Mesendoderm (in vitro differentiated cells): Measurements from ENCODE around the gene PALLD.

Experiments
- DNase-seq: peaks from one replicate; pipeline ENCODE4 v3.0.0; 2013
- H2AK5ac ChIP-seq: 2 replicates; pipeline ENCODE4 v1.6.1; 2013; ENCODE audit warnings: low read length, inconsistent platforms
- H2BK120ac ChIP-seq: 2 replicates; pipeline ENCODE4 v1.6.1; 2013; ENCODE audit warnings: low read depth, mild to moderate bottlenecking, low read length, moderate library complexity, mixed read lengths
- H2BK15ac ChIP-seq: replicated peaks from 2 replicates; pipeline ENCODE4 v1.6.1; 2013; ENCODE audit warnings: low read depth, mild to moderate bottlenecking, moderate library complexity
- H2BK5ac ChIP-seq: 2 replicates; pipeline ENCODE4 v1.6.1; 2013; ENCODE audit warnings: low read length, inconsistent platforms
- H3K18ac ChIP-seq: 2 replicates; pipeline ENCODE4 v1.6.1; 2013; ENCODE audit warnings: mild to moderate bottlenecking, low read length, mixed read lengths
- H3K23ac ChIP-seq: one replicate; pipeline ENCODE4 v1.6.1; 2013; ENCODE audit warnings: low read length
- H3K27ac ChIP-seq: 2 replicates; pipeline ENCODE4 v1.5.1; 2013; ENCODE audit warnings: low read depth, mild to moderate bottlenecking, inconsistent platforms, low read length, moderate library complexity
- H3K27me3 ChIP-seq: 2 replicates; pipeline ENCODE4 v1.6.1; 2013; ENCODE audit warnings: low read length, control low read depth, mild to moderate bottlenecking, inconsistent platforms; ENCODE audit not compliant: insufficient read depth, poor library complexity
- H3K36me3 ChIP-seq: 2 replicates; pipeline ENCODE4 v1.6.1; 2013; ENCODE audit warnings: low read length, inconsistent platforms; ENCODE audit not compliant: control insufficient read depth, insufficient read depth
- H3K4ac ChIP-seq: one replicate; pipeline ENCODE4 v1.6.1; 2013; ENCODE audit warnings: low read depth, mild to moderate bottlenecking, low read length, moderate library complexity
- H3K4me1 ChIP-seq: 2 replicates; pipeline ENCODE4 v1.6.1; 2013; ENCODE audit warnings: low read depth, low read length, inconsistent platforms; ENCODE audit not compliant: control insufficient read depth
- H3K4me2 ChIP-seq: 2 replicates; pipeline ENCODE4 v1.6.1; 2013; ENCODE audit warnings: low read length
- H3K4me3 ChIP-seq: 2 replicates; pipeline ENCODE4 v1.5.1; 2013; ENCODE audit warnings: mild to moderate bottlenecking, low read length
- H3K56ac ChIP-seq: one replicate; pipeline ENCODE4 v1.6.1; 2013; ENCODE audit warnings: low read length
- H3K79me1 ChIP-seq: 2 replicates; pipeline ENCODE4 v1.6.1; 2013; ENCODE audit warnings: low read length, inconsistent platforms
- H3K79me2 ChIP-seq: 2 replicates; pipeline ENCODE4 v1.6.1; 2013; ENCODE audit warnings: mild to moderate bottlenecking, low read length; ENCODE audit not compliant: control insufficient read depth, insufficient read depth
- H3K9ac ChIP-seq: 2 replicates; pipeline ENCODE4 v1.6.1; 2013; ENCODE audit warnings: low read length, inconsistent platforms
- H4K5ac ChIP-seq: one replicate; pipeline ENCODE4 v1.6.1; 2013; ENCODE audit warnings: low read length
- H4K8ac ChIP-seq: one replicate; pipeline ENCODE4 v1.6.1; 2013; ENCODE audit warnings: low read depth, mild to moderate bottlenecking, control low read depth, low read length, moderate library complexity
- WGBS: extraction: QIAGEN DNeasy Blood & Tissue Kit; methylation state at CpG from one replicate; pipeline ENCODE4 v1.1.7; 2013; ENCODE audit warnings: low lambda C conversion rate, missing lambda C conversion rate; ENCODE audit not compliant: insufficient coverage; ENCODE audit errors: extremely low coverage; 5-methylcytosine and 5-hydroxymethylcytosine counted together

Gene PALLD

GRCh38 chr4:168741281-168742173 is 244.7 kb downstream of the PALLD start:
- Histone ChIP-seq H3K27ac (no peak overlapping the region), H3K56ac (no peak overlapping the region), H3K36me3 (no peaks in the 10 kb centered on the region), H3K4ac (no peak overlapping the region), H3K4me3 (no peak overlapping the region), H3K23ac (peak overlapping the region; percentile 4), H2BK120ac (no peak overlapping the region), H2AK5ac (no peak overlapping the region), H3K79me2 (no peaks in the 10 kb centered on the region), H3K79me1 (no peaks in the 10 kb centered on the region), H4K5ac (no peak overlapping the region), H2BK5ac (no peak overlapping the region), H3K4me1 (peaks cover 1% of the 10 kb centered on the region), H2BK15ac (no peak overlapping the region), H3K4me2 (no peak overlapping the region), H3K27me3 (no peaks in the 10 kb centered on the region), H4K8ac (no peak overlapping the region), H3K18ac (no peak overlapping the region), H3K9ac (no peak overlapping the region)
- no peak for DNase-seq
- WGBS = no CpG with 5 or more reads among the region's 11 CpGs

GRCh38 chr4:168743131-168743530 is 246.3 kb downstream of the PALLD start:
- no peaks in the 10 kb centered on the region for H3K36me3 ChIP-seq
- H3K9ac ChIP-seq = no peak overlapping the region
- no peak overlapping the region for H2AK5ac ChIP-seq
- H2BK120ac ChIP-seq = no peak overlapping the region
- WGBS = no CpG with 5 or more reads among the region's 3 CpGs
- no peak overlapping the region for H3K27ac ChIP-seq
- no peak overlapping the region for H3K4me2 ChIP-seq
- no peak overlapping the region for H3K56ac ChIP-seq
- no peak overlapping the region for H4K5ac ChIP-seq
- H2BK15ac ChIP-seq = no peak overlapping the region
- H3K79me2 ChIP-seq = no peaks in the 10 kb centered on the region
- DNase-seq = no peak
- no peak overlapping the region for H3K23ac ChIP-seq
- no peaks in the 10 kb centered on the region for H3K4me1 ChIP-seq
- no peaks in the 10 kb centered on the region for H3K79me1 ChIP-seq
- H3K4ac ChIP-seq = no peak overlapping the region
- H3K4me3 ChIP-seq = no peak overlapping the region
- no peak overlapping the region for H4K8ac ChIP-seq
- H2BK5ac ChIP-seq = no peak overlapping the region
- H3K18ac ChIP-seq = no peak overlapping the region
- H3K27me3 ChIP-seq = no peaks in the 10 kb centered on the region

DNA sequence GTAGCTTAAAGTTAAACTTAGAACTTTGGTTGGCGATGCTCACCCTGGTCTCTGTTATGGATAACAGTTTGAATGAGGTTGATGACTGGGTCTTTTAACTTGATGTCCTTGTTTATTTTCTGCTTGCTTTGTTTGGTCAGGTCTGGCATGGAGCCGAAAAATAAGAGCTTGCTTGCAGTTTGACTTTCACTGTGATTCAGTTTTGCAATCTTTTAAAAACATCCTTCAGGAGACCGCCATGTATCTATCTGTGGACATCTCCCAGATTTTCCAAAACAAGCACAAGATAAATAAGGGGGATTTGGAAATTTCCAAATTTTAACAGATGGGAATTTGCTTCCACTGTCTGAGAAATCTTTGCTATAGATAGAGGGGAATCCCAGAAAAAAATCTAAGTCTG is 246.7 kb downstream of the PALLD start:
- Histone ChIP-seq H3K27me3 (no peaks in the 10 kb centered on the region), H3K79me1 (no peaks in the 10 kb centered on the region), H3K4me1 (no peaks in the 10 kb centered on the region), H2BK15ac (no peak overlapping the region), H3K56ac (no peak overlapping the region), H3K79me2 (no peaks in the 10 kb centered on the region), H3K4me3 (no peak overlapping the region), H3K4me2 (no peak overlapping the region), H3K18ac (no peak overlapping the region), H4K5ac (no peak overlapping the region), H2BK120ac (no peak overlapping the region), H2BK5ac (no peak overlapping the region), H4K8ac (no peak overlapping the region), H3K27ac (no peak overlapping the region), H3K9ac (no peak overlapping the region), H2AK5ac (no peak overlapping the region), H3K4ac (no peak overlapping the region), H3K36me3 (no peaks in the 10 kb centered on the region), H3K23ac (no peak overlapping the region)
- no peak for DNase-seq
- WGBS = no CpG with 5 or more reads among the region's 3 CpGs

GRCh38 chr4:168744021-168744420 is 247.2 kb downstream of the PALLD start:
- Histone ChIP-seq H2BK5ac (no peak overlapping the region), H3K36me3 (no peaks in the 10 kb centered on the region), H3K27me3 (no peaks in the 10 kb centered on the region), H3K4me3 (no peak overlapping the region), H3K4ac (no peak overlapping the region), H4K5ac (no peak overlapping the region), H3K9ac (no peak overlapping the region), H4K8ac (no peak overlapping the region), H3K4me1 (no peaks in the 10 kb centered on the region), H2AK5ac (no peak overlapping the region), H3K79me1 (no peaks in the 10 kb centered on the region), H2BK15ac (no peak overlapping the region), H3K4me2 (no peak overlapping the region), H3K27ac (no peak overlapping the region), H2BK120ac (no peak overlapping the region), H3K23ac (no peak overlapping the region), H3K18ac (no peak overlapping the region), H3K56ac (no peak overlapping the region), H3K79me2 (no peaks in the 10 kb centered on the region)
- no peak for DNase-seq
- no CpG with 5 or more reads among the region's 5 CpGs for WGBS

DNA sequence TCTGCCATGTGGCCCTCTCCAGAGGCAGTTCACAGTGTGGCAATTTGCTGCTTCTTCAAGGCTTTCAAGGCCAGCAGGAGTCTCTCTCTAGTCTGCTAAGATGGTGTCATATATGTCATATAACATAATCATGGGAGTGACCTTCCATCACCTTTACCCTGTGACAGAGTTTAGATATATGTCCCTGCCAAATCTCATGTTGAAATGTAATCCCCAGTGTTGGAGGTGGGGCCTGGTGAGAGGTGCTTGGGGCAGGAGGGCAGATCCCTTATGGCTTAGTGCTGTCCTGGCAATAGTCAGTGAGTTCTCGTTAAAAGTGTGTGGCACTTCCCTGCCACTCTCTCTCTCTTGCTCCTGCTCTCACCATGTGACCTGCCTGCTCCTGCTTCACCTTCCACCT is 252.0 kb downstream of the PALLD start:
- no peak overlapping the region for H2BK5ac ChIP-seq
- no peak overlapping the region for H4K8ac ChIP-seq
- H4K5ac ChIP-seq = no peak overlapping the region
- WGBS = no CpG with 5 or more reads among the region's 1 CpG
- H3K23ac ChIP-seq = no peak overlapping the region
- no peak overlapping the region for H3K56ac ChIP-seq
- H2BK15ac ChIP-seq = no peak overlapping the region
- H3K27me3 ChIP-seq = no peaks in the 10 kb centered on the region
- no peak overlapping the region for H3K9ac ChIP-seq
- H3K18ac ChIP-seq = no peak overlapping the region
- no peak overlapping the region for H2BK120ac ChIP-seq
- H3K4me3 ChIP-seq = no peak overlapping the region
- H2AK5ac ChIP-seq = no peak overlapping the region
- DNase-seq = no peak
- H3K79me2 ChIP-seq = no peaks in the 10 kb centered on the region
- H3K4me1 ChIP-seq = no peaks in the 10 kb centered on the region
- H3K4me2 ChIP-seq = no peak overlapping the region
- H3K27ac ChIP-seq = no peak overlapping the region
- H3K36me3 ChIP-seq = no peaks in the 10 kb centered on the region
- H3K4ac ChIP-seq = no peak overlapping the region
- H3K79me1 ChIP-seq = no peaks in the 10 kb centered on the region
